ENCODE measurements around the gene ACTN4. TPM values are rescaled to one million over a fixed set of nuclear protein-coding genes. Genes with fewer than 3 reads are reported as not detected.

The ACTN4 gene
- polyA plus RNA-seq, 2 of the 4 experiments (the other 2 are of a cell fraction), result 605 to 967 TPM

DNA sequence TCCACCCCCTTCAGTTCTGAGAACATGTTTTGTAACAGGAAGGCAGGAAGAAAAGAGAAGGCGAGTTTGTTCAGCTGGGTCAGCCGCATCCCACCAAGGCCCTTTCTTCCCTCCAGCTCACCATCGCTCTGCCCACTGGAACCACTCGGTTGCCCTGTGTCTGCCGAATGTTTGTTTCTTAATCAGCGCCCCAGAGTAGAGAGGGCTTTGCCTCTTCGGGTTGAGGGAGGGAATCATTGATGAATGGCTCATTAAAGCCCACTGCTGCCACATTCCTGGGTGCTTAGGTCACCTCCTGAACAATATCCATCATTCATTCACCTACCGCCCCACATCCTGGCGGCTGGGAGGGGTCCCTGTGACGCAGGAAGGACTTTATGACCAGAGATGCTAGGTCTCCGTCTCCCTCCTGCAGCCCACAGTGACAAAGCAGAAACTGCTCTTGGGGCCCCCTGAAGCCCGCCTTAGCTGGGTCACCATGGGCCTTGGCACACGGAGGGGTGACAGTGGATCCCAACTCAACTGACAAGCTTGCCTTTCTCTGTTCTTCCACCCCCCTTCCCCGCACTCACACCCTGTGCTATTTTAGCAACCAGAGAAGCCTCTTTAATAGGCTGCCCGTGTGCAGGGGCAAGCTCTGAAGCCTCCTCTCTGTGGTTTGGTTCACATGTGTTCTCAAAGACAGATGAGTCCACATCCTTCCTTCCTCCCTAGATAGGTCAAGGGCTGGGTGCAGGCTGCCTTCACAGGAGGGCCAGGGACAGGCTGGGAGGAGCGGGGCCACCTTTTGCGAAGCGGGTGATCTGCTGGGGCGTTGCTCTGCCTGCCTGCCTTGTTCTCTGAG lies 46.2 kb downstream of the ACTN4 start (continued):
- TF ChIP-seq MYC (IDR thresholded peaks at IDR 0.05; ENCODE audit: borderline replicate concordance, low read length) (peak; percentile 65; the same call in 1 of the 2 replicates), HOXA7 (CRISPR knock-in tag; IDR thresholded peaks at IDR 0.05) (peak; percentile 88; the same call in 1 of the 2 replicates), TFCP2L1 (CRISPR knock-in tag; IDR thresholded peaks at IDR 0.05) (peak; percentile 8; the same call in 1 of the 2 replicates), ZC3H11A (IDR thresholded peaks at IDR 0.05) (no peak), FOXS1 (CRISPR knock-in tag; IDR thresholded peaks at IDR 0.05) (peak; percentile 67), CHD4 (IDR thresholded peaks at IDR 0.05; ENCODE audit: borderline replicate concordance) (no peak), RAD21 (conservative IDR thresholded peaks at IDR 0.05 in 1 of 2, IDR thresholded peaks at IDR 0.05 in 1 of 2) (0 out of 5 replicates have a peak, but pooled peaks of 1 of the 2 experiments have one; percentile 8), EHMT2 (IDR thresholded peaks at IDR 0.05; ENCODE audit: low read depth) (no peak), HDAC2 (IDR thresholded peaks at IDR 0.05) (no peak), EHF (CRISPR knock-in tag; IDR thresholded peaks at IDR 0.05) (peak; percentile 86; the same call in 1 of the 2 replicates), NFE2L2 (conservative IDR thresholded peaks at IDR 0.05; ENCODE audit: low read length) (no peak; the same call in 1 of the 2 replicates), JUN (IDR thresholded peaks at IDR 0.05) (peak in 1 of 2 experiments; percentile 67; a peak in 4 of 5 replicates), FOSB (CRISPR knock-in tag; IDR thresholded peaks at IDR 0.05) (peak; percentile 55; the same call in 1 of the 2 replicates), HOXB13 (CRISPR knock-in tag; IDR thresholded peaks at IDR 0.05; ENCODE audit: low read depth) (peak; percentile 85; the same call in 1 of the 2 replicates), MAFK (IDR thresholded peaks at IDR 0.05; ENCODE audit: partially characterized antibody) (peak; percentile 95), BHLHE40 (IDR thresholded peaks at IDR 0.05; ENCODE audit: low read depth, low read length) (no peak), PHF8 (IDR thresholded peaks at IDR 0.05; ENCODE audit: borderline replicate concordance, low read depth) (no peak), ZNF302 (CRISPR knock-in tag; IDR thresholded peaks at IDR 0.05) (no peak), CHD2 (IDR thresholded peaks at IDR 0.05; ENCODE audit: low read length, partially characterized antibody) (no peak), ZFP36 (IDR thresholded peaks at IDR 0.05; ENCODE audit: borderline replicate concordance, partially characterized antibody) (no peak), GATA3 (IDR thresholded peaks at IDR 0.05; ENCODE audit: borderline replicate concordance) (peak; percentile 76; the same call in 1 of the 2 replicates), NPAS2 (CRISPR knock-in tag; IDR thresholded peaks at IDR 0.05; ENCODE audit: borderline replicate concordance) (no peak), HOXB5 (CRISPR knock-in tag; IDR thresholded peaks at IDR 0.05) (peak; percentile 93), POLR2A (IDR thresholded peaks at IDR 0.05; ENCODE audit: low read length) (no peak), RARB (CRISPR knock-in tag; IDR thresholded peaks at IDR 0.05) (peak; percentile 29; the same call in 1 of the 2 replicates), USF2 (IDR thresholded peaks at IDR 0.05) (no peak), CBX8 (IDR thresholded peaks at IDR 0.05) (no peak)
- TF ChIP-seq, protein P1, sequence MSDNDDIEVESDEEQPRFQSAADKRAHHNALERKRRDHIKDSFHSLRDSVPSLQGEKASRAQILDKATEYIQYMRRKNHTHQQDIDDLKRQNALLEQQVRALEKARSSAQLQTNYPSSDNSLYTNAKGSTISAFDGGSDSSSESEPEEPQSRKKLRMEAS (IDR thresholded peaks at IDR 0.05), result peak; percentile 10
- TF ChIP-seq, protein P2, sequence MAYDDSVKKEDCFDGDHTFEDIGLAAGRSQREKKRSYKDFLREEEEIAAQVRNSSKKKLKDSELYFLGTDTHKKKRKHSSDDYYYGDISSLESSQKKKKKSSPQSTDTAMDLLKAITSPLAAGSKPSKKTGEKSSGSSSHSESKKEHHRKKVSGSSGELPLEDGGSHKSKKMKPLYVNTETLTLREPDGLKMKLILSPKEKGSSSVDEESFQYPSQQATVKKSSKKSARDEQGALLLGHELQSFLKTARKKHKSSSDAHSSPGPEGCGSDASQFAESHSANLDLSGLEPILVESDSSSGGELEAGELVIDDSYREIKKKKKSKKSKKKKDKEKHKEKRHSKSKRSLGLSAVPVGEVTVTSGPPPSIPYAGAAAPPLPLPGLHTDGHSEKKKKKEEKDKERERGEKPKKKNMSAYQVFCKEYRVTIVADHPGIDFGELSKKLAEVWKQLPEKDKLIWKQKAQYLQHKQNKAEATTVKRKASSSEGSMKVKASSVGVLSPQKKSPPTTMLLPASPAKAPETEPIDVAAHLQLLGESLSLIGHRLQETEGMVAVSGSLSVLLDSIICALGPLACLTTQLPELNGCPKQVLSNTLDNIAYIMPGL (CRISPR knock-in tag; IDR thresholded peaks at IDR 0.05; ENCODE audit: borderline replicate concordance), result no peak
